Neural progenitor cell (in vitro differentiated cells): Measurements from ENCODE around the gene KCNAB3. TPM values are rescaled to one million over a fixed set of nuclear protein-coding genes. Genes with fewer than 3 reads are reported as not detected.

Source experiments
- DNase-seq: peaks from one replicate; pipeline ENCODE4 v3.0.0-alpha.2; 2016; ENCODE audit warnings: low spot score
- H2AFZ ChIP-seq: fragments of 200-600 bp; sonication (generic); replicated peaks from 2 replicates; pipeline ENCODE4 v1.6.1; 2016; ENCODE audit warnings: antibody characterized with exemption
- H3F3A ChIP-seq: fragments of 200-600 bp; sonication (generic); 2 replicates; pipeline ENCODE4 v1.6.1; 2016; ENCODE audit warnings: antibody characterized with exemption, low read depth
- H3K27ac ChIP-seq: fragments of 200-600 bp; sonication (generic); 2 replicates; pipeline ENCODE4 v1.5.1; 2016; ENCODE audit warnings: mild to moderate bottlenecking
- H3K27me3 ChIP-seq: fragments of 200-600 bp; sonication (generic); 2 replicates; pipeline ENCODE4 v1.6.1; 2016; ENCODE audit warnings: mild to moderate bottlenecking, moderate library complexity
- H3K36me3 ChIP-seq: fragments of 200-600 bp; sonication (generic); 2 replicates; pipeline ENCODE4 v1.5.1; 2016
- H3K4me1 ChIP-seq: fragments of 200-600 bp; sonication (generic); 2 replicates; pipeline ENCODE4 v1.6.1; 2016; ENCODE audit warnings: mixed run types
- H3K4me2 ChIP-seq: fragments of 200-600 bp; sonication (generic); 2 replicates; pipeline ENCODE4 v1.6.1; 2016
- H3K4me3 ChIP-seq: fragments of 200-600 bp; sonication (generic); 2 replicates; pipeline ENCODE4 v1.5.1; 2016
- H3K79me2 ChIP-seq: fragments of 200-600 bp; sonication (generic); 2 replicates; pipeline ENCODE4 v1.6.1; 2016; ENCODE audit warnings: low read depth
- H3K9ac ChIP-seq: fragments of 200-600 bp; sonication (generic); 2 replicates; pipeline ENCODE4 v1.6.1; 2016
- H3K9me3 ChIP-seq: fragments of 200-600 bp; sonication (generic); 2 replicates; pipeline ENCODE4 v1.5.1; 2016; ENCODE audit warnings: low read depth
- H4K20me1 ChIP-seq: fragments of 200-600 bp; sonication (generic); 2 replicates; pipeline ENCODE4 v1.6.1; 2016; ENCODE audit warnings: low read depth
- H3K27ac Mint-ChIP-seq: 3 replicates; pipeline ENCODE4 v1.8.0; 2021; ENCODE audit warnings: mixed read lengths
- H3K27me3 Mint-ChIP-seq: 2 replicates; pipeline ENCODE4 v1.8.0; 2022; ENCODE audit warnings: low read depth, mild to moderate bottlenecking, inconsistent platforms, moderate library complexity, mixed read lengths; ENCODE audit not compliant: insufficient read depth
- H3K36me3 Mint-ChIP-seq: 3 replicates; pipeline ENCODE4 v1.8.0; 2021; ENCODE audit warnings: mixed read lengths
- H3K4me1 Mint-ChIP-seq: 3 replicates; pipeline ENCODE4 v1.8.0; 2021; ENCODE audit warnings: mixed read lengths
- H3K4me3 Mint-ChIP-seq: 3 replicates; pipeline ENCODE4 v1.8.0; 2021; ENCODE audit warnings: mild to moderate bottlenecking, moderate library complexity, mixed read lengths
- H3K9me3 Mint-ChIP-seq: 3 replicates; pipeline ENCODE4 v1.8.0; 2020; ENCODE audit warnings: mixed read lengths
- EZH2 ChIP-seq: fragments of 200-600 bp; sonication (generic); IDR thresholded peaks from 2 replicates; pipeline ENCODE4 v1.6.1; 2017; ENCODE audit warnings: antibody characterized with exemption, mild to moderate bottlenecking, moderate library complexity
- EZH2phosphoT487 ChIP-seq: fragments of 200-600 bp; sonication (generic); IDR thresholded peaks from 2 replicates; pipeline ENCODE4 v1.6.1; 2017; ENCODE audit warnings: antibody characterized with exemption
- total RNA-seq: library from RNA; depleted of rRNA; stranded (reverse); fragments of >200 nt; gene quantifications from 2 replicates; pipeline ENCODE4 v1.2.3, GENCODE V29; 2015; ENCODE audit warnings: low replicate concordance
- TF ChIP-seq, protein P1 (sequence below): fragments of 200-600 bp; sonication (generic); IDR thresholded peaks from 2 replicates; pipeline ENCODE4 v1.5.1; 2017; ENCODE audit warnings: antibody characterized with exemption, mild to moderate bottlenecking

KCNAB3 gene
- total RNA-seq, 1 donor from 2014 or later, result 1.0 TPM

DNA sequence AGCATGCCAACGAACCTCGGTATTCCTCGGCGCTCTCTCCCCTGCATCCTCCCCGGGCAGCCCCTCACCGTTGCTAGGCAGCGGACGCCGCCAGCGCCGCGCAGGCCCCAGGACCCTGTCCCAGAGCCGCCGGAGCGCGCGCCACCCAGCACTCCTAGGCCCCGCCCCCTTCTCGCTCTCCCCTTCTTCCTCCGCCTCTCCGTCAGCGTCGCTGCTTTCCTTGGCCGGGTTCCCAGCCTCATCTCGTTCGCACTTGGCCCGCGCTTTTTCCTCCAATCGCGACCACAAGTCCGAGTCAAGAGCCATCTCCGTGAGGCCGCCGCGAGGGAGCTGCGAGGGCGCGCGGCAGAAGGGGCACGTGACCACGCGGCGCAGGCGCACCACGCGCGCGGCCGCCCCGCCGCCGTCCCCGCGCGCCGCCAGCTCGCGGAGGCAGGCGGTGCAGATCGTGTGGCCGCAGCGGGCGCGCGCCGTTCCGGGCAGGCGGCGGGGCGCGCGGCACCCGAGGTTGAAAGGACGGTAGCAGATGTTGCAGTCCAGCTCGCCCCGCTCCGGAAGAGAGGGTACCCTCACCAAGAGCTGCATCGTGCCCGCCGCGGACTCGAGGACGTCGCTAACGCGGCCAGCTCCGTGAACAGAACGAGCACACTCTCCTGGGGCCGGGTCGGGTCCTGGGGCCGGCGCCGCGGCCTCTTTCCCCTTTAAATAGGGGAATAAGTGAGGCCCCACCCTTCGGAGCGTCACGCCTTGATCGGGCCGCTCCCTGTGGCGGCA lies 13.9 kb downstream of the KCNAB3 start, which contains the start of gene RNF227:
Gene RNF227, minus strand, starts transcription at position 679 of the 774 bp plus-strand sequence. Its CDS starts 94 bp downstream, at position 585.
- H3K4me1 ChIP-seq, result peaks cover 4% of the 10 kb centered on the region
- H3K4me2 ChIP-seq, result peak within 1 kb of the TSS; percentile 75
- Mint-ChIP-seq H3K9me3 (no peaks in the 10 kb centered on the region), H3K27me3 (peaks cover 11% of the 10 kb centered on the region), H3K27ac (peak within 1 kb of the TSS; percentile 76), H3K4me3 (peak within 1 kb of the TSS; percentile 88), H3K4me1 (peaks cover 19% of the 10 kb centered on the region), H3K36me3 (no peaks in the 10 kb centered on the region)
- peak within 1 kb of the TSS; percentile 45 for H3K4me3 ChIP-seq
- no peak within 1 kb of the TSS for H3K27ac ChIP-seq
- H3K9ac ChIP-seq, result no peak within 1 kb of the TSS
- no peaks in the 10 kb centered on the region for H3K36me3 ChIP-seq
- peaks cover 3% of the 10 kb centered on the region for H4K20me1 ChIP-seq
- peaks cover 22% of the 10 kb centered on the region for H3F3A ChIP-seq
- peak within 1 kb of the TSS; percentile 88 for H2AFZ ChIP-seq
- H3K27me3 ChIP-seq, result peaks cover 62% of the 10 kb centered on the region
- DNase-seq, result peak; percentile 95
- H3K79me2 ChIP-seq, result no peaks in the 10 kb centered on the region
- H3K9me3 ChIP-seq, result no peaks in the 10 kb centered on the region
- TF ChIP-seq EZH2phosphoT487 (no peak), EZH2 (no peak)
- TF ChIP-seq, protein P1, sequence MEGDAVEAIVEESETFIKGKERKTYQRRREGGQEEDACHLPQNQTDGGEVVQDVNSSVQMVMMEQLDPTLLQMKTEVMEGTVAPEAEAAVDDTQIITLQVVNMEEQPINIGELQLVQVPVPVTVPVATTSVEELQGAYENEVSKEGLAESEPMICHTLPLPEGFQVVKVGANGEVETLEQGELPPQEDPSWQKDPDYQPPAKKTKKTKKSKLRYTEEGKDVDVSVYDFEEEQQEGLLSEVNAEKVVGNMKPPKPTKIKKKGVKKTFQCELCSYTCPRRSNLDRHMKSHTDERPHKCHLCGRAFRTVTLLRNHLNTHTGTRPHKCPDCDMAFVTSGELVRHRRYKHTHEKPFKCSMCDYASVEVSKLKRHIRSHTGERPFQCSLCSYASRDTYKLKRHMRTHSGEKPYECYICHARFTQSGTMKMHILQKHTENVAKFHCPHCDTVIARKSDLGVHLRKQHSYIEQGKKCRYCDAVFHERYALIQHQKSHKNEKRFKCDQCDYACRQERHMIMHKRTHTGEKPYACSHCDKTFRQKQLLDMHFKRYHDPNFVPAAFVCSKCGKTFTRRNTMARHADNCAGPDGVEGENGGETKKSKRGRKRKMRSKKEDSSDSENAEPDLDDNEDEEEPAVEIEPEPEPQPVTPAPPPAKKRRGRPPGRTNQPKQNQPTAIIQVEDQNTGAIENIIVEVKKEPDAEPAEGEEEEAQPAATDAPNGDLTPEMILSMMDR, result no peak

DNA sequence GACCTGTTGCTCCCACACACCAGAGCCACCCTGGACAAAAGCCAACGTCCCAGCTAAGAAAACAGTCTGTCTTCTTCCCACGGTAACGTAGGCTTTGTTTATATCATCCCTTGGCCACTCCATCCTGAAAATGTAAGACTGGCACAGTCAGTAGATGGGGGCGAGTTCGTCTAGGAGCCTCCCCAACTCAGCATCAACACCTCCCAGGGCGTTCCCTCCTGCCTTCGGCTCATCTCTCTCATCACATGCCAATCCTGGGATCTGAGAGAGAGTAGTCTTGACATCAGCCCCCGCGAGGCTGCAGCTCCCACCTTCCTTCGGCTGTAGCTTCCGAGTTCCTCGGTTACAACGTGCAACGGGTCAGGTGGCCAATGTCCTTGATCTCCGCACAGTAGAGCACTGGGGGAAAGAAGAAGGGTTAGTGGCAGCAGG lies 14.5 kb downstream of the KCNAB3 start:
- peaks cover 22% of the 10 kb centered on the region for H3F3A ChIP-seq
- H3K9ac ChIP-seq, result no peak overlapping the region
- TF ChIP-seq, protein P1, result no peak
- TF ChIP-seq EZH2 (no peak), EZH2phosphoT487 (peak; percentile 25)
- no peaks in the 10 kb centered on the region for H3K9me3 Mint-ChIP-seq
- peak overlapping the region; percentile 79 for H2AFZ ChIP-seq
- peaks cover 11% of the 10 kb centered on the region for H3K27me3 Mint-ChIP-seq
- H3K9me3 ChIP-seq, result no peaks in the 10 kb centered on the region
- H3K36me3 ChIP-seq, result no peaks in the 10 kb centered on the region
- peak overlapping the region; percentile 75 for H3K4me2 ChIP-seq
- peak overlapping the region; percentile 76 for H3K27ac Mint-ChIP-seq
- no peak for DNase-seq
- peaks cover 4% of the 10 kb centered on the region for H3K4me1 ChIP-seq
- peak overlapping the region; percentile 45 for H3K4me3 ChIP-seq
- H3K4me3 Mint-ChIP-seq, result peak overlapping the region; percentile 88
- no peak overlapping the region for H3K27ac ChIP-seq
- peaks cover 2% of the 10 kb centered on the region for H3K36me3 Mint-ChIP-seq
- H3K4me1 Mint-ChIP-seq, result peaks cover 19% of the 10 kb centered on the region
- H3K79me2 ChIP-seq, result no peaks in the 10 kb centered on the region
- H3K27me3 ChIP-seq, result peaks cover 56% of the 10 kb centered on the region
- peaks cover 3% of the 10 kb centered on the region for H4K20me1 ChIP-seq

DNA sequence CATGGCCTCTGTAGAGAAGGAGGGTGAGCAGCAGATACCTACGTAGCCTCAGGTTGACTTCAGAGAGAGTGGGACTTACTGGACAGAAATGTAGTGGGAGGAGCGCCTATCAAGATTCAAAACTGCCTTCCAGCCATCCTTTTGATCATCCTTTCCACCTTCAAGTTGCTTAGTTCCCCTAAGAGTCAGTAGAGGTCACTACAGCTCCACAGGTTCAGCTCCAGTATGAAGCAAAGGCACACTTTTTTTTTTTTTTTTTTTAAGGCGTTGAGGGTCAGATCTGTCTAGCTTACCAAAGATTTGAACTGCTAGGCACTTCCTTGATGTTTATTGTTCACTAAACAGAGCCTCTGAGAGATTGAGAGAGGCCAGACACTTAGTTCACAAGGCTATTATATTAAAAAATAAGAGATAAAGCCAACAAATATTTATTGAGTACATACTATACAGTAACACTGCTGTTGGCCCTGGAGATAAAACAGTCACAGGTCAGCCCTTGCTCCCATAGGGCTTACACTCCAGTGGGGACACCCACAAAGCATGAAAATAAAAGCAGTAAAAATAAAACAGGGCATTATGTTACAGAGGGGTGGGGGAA lies 16.6 kb downstream of the KCNAB3 start:
- Histone ChIP-seq H3K27me3 (peaks cover 35% of the 10 kb centered on the region), H3K4me1 (peaks cover 4% of the 10 kb centered on the region), H3F3A (peaks cover 22% of the 10 kb centered on the region), H2AFZ (no peak overlapping the region), H3K79me2 (no peaks in the 10 kb centered on the region), H4K20me1 (peaks cover 3% of the 10 kb centered on the region), H3K36me3 (no peaks in the 10 kb centered on the region), H3K4me2 (no peak overlapping the region), H3K9me3 (no peaks in the 10 kb centered on the region), H3K4me3 (no peak overlapping the region), H3K27ac (no peak overlapping the region), H3K9ac (no peak overlapping the region)
- peaks cover 11% of the 10 kb centered on the region for H3K36me3 Mint-ChIP-seq
- no peaks in the 10 kb centered on the region for H3K9me3 Mint-ChIP-seq
- TF ChIP-seq, protein P1, result peak; percentile 75
- TF ChIP-seq EZH2phosphoT487, result no peak
- no peak overlapping the region for H3K4me3 Mint-ChIP-seq
- H3K27ac Mint-ChIP-seq, result no peak overlapping the region
- peaks cover 22% of the 10 kb centered on the region for H3K4me1 Mint-ChIP-seq
- peaks cover 11% of the 10 kb centered on the region for H3K27me3 Mint-ChIP-seq
- peak; percentile 81 for DNase-seq
